ENCODE data around the gene THRB. TPM values are rescaled to one million over a fixed set of nuclear protein-coding genes. Genes with fewer than 3 reads are reported as not detected.

The THRB gene
- total RNA-seq, 3 donors from 2014 or later = 25.1 to 75.5 (median 59.8) TPM

DNA sequence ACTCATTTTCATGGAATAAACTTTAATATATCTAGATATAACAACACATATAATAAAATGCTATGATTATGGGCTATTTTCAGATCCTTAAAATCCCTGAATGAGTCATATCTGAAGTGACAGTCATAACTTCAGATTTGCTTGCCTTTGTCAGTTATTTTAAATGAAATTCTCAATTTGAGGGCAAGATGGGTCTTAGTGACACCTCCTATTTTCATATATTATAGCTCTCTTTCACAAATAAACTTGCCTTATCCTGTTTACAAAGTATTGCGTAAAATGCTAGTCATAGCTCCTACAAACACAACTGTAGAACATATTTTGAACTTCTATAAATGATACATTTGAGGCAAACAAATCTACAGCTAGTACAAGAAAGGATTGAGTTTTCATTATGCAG is 6.2 kb upstream of the THRB start:
- no peak for DNase-seq
- TF ChIP-seq, protein P1, sequence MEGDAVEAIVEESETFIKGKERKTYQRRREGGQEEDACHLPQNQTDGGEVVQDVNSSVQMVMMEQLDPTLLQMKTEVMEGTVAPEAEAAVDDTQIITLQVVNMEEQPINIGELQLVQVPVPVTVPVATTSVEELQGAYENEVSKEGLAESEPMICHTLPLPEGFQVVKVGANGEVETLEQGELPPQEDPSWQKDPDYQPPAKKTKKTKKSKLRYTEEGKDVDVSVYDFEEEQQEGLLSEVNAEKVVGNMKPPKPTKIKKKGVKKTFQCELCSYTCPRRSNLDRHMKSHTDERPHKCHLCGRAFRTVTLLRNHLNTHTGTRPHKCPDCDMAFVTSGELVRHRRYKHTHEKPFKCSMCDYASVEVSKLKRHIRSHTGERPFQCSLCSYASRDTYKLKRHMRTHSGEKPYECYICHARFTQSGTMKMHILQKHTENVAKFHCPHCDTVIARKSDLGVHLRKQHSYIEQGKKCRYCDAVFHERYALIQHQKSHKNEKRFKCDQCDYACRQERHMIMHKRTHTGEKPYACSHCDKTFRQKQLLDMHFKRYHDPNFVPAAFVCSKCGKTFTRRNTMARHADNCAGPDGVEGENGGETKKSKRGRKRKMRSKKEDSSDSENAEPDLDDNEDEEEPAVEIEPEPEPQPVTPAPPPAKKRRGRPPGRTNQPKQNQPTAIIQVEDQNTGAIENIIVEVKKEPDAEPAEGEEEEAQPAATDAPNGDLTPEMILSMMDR (IDR thresholded peaks at IDR 0.05) = no peak
- Histone ChIP-seq H3K9me3 (no peaks in the 10 kb centered on the region), H3K4me3 (no peak overlapping the region), H3K4me1 (ENCODE audit: low read depth) (peaks cover 14% of the 10 kb centered on the region), H3K36me3 (ENCODE audit: low read depth) (no peaks in the 10 kb centered on the region)
- no peak for ATAC-seq
- intact Hi-C loops (cut with DNase I, micrococcal nuclease) = no loop called here

DNA sequence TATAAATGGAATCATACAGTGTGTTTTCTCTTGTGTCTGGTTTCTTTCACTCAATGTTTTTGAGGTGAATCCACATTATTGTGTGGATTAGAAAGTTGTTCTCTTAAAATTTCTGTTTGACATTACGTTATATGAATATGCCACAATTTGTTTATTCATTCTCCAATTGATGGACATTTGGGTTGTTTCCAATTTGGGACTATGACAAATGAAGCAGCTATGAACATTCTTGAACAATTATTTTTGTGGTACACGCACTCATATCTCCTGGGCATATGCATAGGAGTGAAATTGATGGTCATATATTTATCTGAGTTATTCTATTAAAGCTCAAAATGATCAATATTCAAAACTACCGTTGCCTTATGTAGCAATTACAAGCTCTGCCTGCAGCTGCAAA is 5.3 kb upstream of the THRB start:
- ATAC-seq (no peak), DNase-seq (no peak)
- TF ChIP-seq, protein P1 (IDR thresholded peaks at IDR 0.05) = no peak
- H3K36me3 ChIP-seq (ENCODE audit: low read depth) = no peaks in the 10 kb centered on the region
- H3K4me3 ChIP-seq = no peak overlapping the region
- intact Hi-C loops (cut with DNase I, micrococcal nuclease) = loop anchor here in 1 of 2 donors (10.0 kb wide), 1 partner anchor 235 kb away; no protein-coding TSS in a partner anchor
- peaks cover 9% of the 10 kb centered on the region for H3K4me1 ChIP-seq (ENCODE audit: low read depth)
- H3K9me3 ChIP-seq = no peaks in the 10 kb centered on the region

GRCh38 chr3:24498796-24499195 is 4.1 kb upstream of the THRB start:
- Histone ChIP-seq H3K4me3 (no peak overlapping the region), H3K9me3 (no peaks in the 10 kb centered on the region), H3K4me1 (ENCODE audit: low read depth) (peaks cover 9% of the 10 kb centered on the region), H3K36me3 (ENCODE audit: low read depth) (no peaks in the 10 kb centered on the region)
- TF ChIP-seq, protein P1 (IDR thresholded peaks at IDR 0.05) = no peak
- DNase-seq (no peak), ATAC-seq (no peak)
- intact Hi-C loops (cut with DNase I, micrococcal nuclease) = loop anchor here in 1 of 2 donors (10.0 kb wide), 1 partner anchor 234 kb away; no protein-coding TSS in a partner anchor

- intact Hi-C loops (cut with DNase I, micrococcal nuclease) = loop anchor here in 1 of 2 donors (10.0 kb wide), 1 partner anchor 234 kb away; no protein-coding TSS in a partner anchor
- no peak for ATAC-seq
- Histone ChIP-seq H3K4me3 (no peak overlapping the region), H3K36me3 (ENCODE audit: low read depth) (no peaks in the 10 kb centered on the region), H3K4me1 (ENCODE audit: low read depth) (peaks cover 9% of the 10 kb centered on the region), H3K9me3 (no peaks in the 10 kb centered on the region)
- TF ChIP-seq, protein P1 (IDR thresholded peaks at IDR 0.05) = no peak
- no peak for DNase-seq
Observed at GRCh38 chr3:24498391-24498790, 3.7 kb upstream of the THRB start.

DNA sequence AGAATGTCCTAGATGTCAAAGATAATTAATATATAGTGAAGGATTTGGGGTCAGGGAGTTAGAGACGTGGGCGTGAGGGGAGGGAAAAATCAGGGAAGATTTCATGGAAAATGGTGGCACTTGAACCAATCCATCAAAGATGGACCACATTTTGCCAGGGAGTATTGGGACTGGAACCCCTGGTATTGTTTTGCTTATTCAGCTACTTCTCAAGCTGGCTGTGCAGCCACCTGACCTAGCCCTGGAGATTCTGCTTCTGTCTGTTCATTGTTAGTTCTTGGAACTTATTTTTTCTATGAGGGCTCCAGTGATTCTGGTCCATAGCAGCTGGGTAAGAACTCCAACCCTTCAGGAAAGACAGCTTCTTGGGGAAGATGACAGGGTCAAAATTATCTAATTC is 3.3 kb upstream of the THRB start:
- intact Hi-C loops (cut with DNase I, micrococcal nuclease) = loop anchor here in 1 of 2 donors (10.0 kb wide), 1 partner anchor 233 kb away; no protein-coding TSS in a partner anchor
- Histone ChIP-seq H3K4me3 (no peak overlapping the region), H3K36me3 (ENCODE audit: low read depth) (no peaks in the 10 kb centered on the region), H3K4me1 (ENCODE audit: low read depth) (peaks cover 9% of the 10 kb centered on the region), H3K9me3 (no peaks in the 10 kb centered on the region)
- TF ChIP-seq, protein P1 (IDR thresholded peaks at IDR 0.05) = no peak
- ATAC-seq (no peak), DNase-seq (no peak)
